H9 (cell line): ENCODE data around the gene DCUN1D4. TPM values are rescaled to one million over a fixed set of nuclear protein-coding genes. Genes with fewer than 3 reads are reported as not detected.

Source experiments
- DNase-seq: peaks from one replicate; pipeline ENCODE4 v3.0.0-alpha.2; 2017
- H2AFZ ChIP-seq: one replicate; pipeline ENCODE4 v1.6.1; 2013; ENCODE audit warnings: mild to moderate bottlenecking, low read length, control low read depth, moderate library complexity
- H2AK5ac ChIP-seq: 2 replicates; pipeline ENCODE4 v1.6.1; 2013; ENCODE audit warnings: low read length, control low read depth, mixed read lengths; ENCODE audit not compliant: insufficient read length
- H2BK120ac ChIP-seq: one replicate; pipeline ENCODE4 v1.6.1; 2013; ENCODE audit warnings: low read depth, mild to moderate bottlenecking, low read length, control low read depth, inconsistent platforms; ENCODE audit not compliant: poor library complexity, severe bottlenecking
- H2BK12ac ChIP-seq: 2 replicates; pipeline ENCODE4 v1.6.1; 2013; ENCODE audit warnings: low read length, control low read depth, mixed read lengths, low read depth; ENCODE audit not compliant: insufficient read length
- H2BK15ac ChIP-seq: 2 replicates; pipeline ENCODE4 v1.6.1; 2013; ENCODE audit warnings: low read depth, low read length, control low read depth
- H2BK20ac ChIP-seq: one replicate; pipeline ENCODE4 v1.6.1; 2013; ENCODE audit warnings: low read depth, mild to moderate bottlenecking, low read length, control low read depth, inconsistent platforms; ENCODE audit not compliant: poor library complexity, severe bottlenecking
- H2BK5ac ChIP-seq: 2 replicates; pipeline ENCODE4 v1.6.1; 2013; ENCODE audit warnings: low read length, control low read depth, mixed read lengths; ENCODE audit not compliant: insufficient read length
- H3K14ac ChIP-seq: 2 replicates; pipeline ENCODE4 v1.6.1; 2013; ENCODE audit warnings: low read length, control low read depth; ENCODE audit not compliant: insufficient read depth
- H3K18ac ChIP-seq: 2 replicates; pipeline ENCODE4 v1.6.1; 2013; ENCODE audit warnings: low read depth, mild to moderate bottlenecking, mixed read lengths, low read length, control low read depth; ENCODE audit not compliant: insufficient read length
- H3K23ac ChIP-seq: 2 replicates; pipeline ENCODE4 v1.6.1; 2013; ENCODE audit warnings: low read length, control low read depth, mixed read lengths, low read depth; ENCODE audit not compliant: insufficient read length
- H3K23me2 ChIP-seq: 2 replicates; pipeline ENCODE4 v1.6.1; 2013; ENCODE audit warnings: low read depth, mild to moderate bottlenecking, mixed read lengths, low read length, control low read depth; ENCODE audit not compliant: insufficient read length, poor library complexity, severe bottlenecking
- H3K27ac ChIP-seq: 2 replicates; pipeline ENCODE4 v1.5.1; 2013; ENCODE audit warnings: low read length, control low read depth, mixed read lengths, low read depth; ENCODE audit not compliant: insufficient read length
- H3K27me3 ChIP-seq: 2 replicates; pipeline ENCODE4 v1.6.1; 2013; ENCODE audit warnings: low read length, control low read depth, inconsistent platforms; ENCODE audit not compliant: insufficient read depth
- H3K4ac ChIP-seq: 2 replicates; pipeline ENCODE4 v1.6.1; 2013; ENCODE audit warnings: low read depth, mild to moderate bottlenecking, control low read depth, inconsistent platforms, low read length, moderate library complexity
- H3K4me1 ChIP-seq: 2 replicates; pipeline ENCODE4 v1.6.1; 2013; ENCODE audit warnings: low read length, control low read depth, inconsistent platforms; ENCODE audit not compliant: insufficient read depth
- H3K4me2 ChIP-seq: 2 replicates; pipeline ENCODE4 v1.6.1; 2013; ENCODE audit warnings: low read length, control low read depth, mixed read lengths; ENCODE audit not compliant: insufficient read length, insufficient read depth
- H3K56ac ChIP-seq: 2 replicates; pipeline ENCODE4 v1.6.1; 2013; ENCODE audit warnings: low read depth, mild to moderate bottlenecking, mixed read lengths, low read length, control low read depth; ENCODE audit not compliant: insufficient read length
- H3K79me1 ChIP-seq: 2 replicates; pipeline ENCODE4 v1.6.1; 2013; ENCODE audit warnings: low read depth, mild to moderate bottlenecking, moderate library complexity, low read length, control low read depth, inconsistent platforms; ENCODE audit not compliant: insufficient read depth, poor library complexity, severe bottlenecking
- H3K79me2 ChIP-seq: 2 replicates; pipeline ENCODE4 v1.6.1; 2013; ENCODE audit warnings: low read length, control low read depth, inconsistent platforms; ENCODE audit not compliant: insufficient read depth
- H3K9ac ChIP-seq: 2 replicates; pipeline ENCODE4 v1.6.1; 2013; ENCODE audit warnings: low read length, control low read depth, mixed read lengths; ENCODE audit not compliant: insufficient read length; ENCODE audit errors: extremely low read depth
- H3K9me3 ChIP-seq: one replicate; pipeline ENCODE4 v1.6.1; 2013; ENCODE audit warnings: low read depth, low read length, inconsistent platforms; ENCODE audit not compliant: control insufficient read depth
- H3T11ph ChIP-seq: one replicate; pipeline ENCODE4 v1.6.1; 2013; ENCODE audit warnings: mild to moderate bottlenecking, low read length, control low read depth, inconsistent platforms
- H4K20me1 ChIP-seq: one replicate; pipeline ENCODE4 v1.6.1; 2013; ENCODE audit not compliant: control insufficient read depth, insufficient read length, insufficient read depth
- H4K5ac ChIP-seq: 2 replicates; pipeline ENCODE4 v1.6.1; 2013; ENCODE audit warnings: low read depth, mild to moderate bottlenecking, mixed read lengths, low read length, control low read depth; ENCODE audit not compliant: insufficient read length
- H4K8ac ChIP-seq: replicated peaks from 2 replicates; pipeline ENCODE4 v1.6.1; 2013; ENCODE audit warnings: low read length, control low read depth, mixed read lengths, low read depth; ENCODE audit not compliant: insufficient read length
- H4K91ac ChIP-seq: 2 replicates; pipeline ENCODE4 v1.6.1; 2013; ENCODE audit warnings: low read depth, mild to moderate bottlenecking, moderate library complexity, mixed read lengths, low read length, control low read depth; ENCODE audit not compliant: insufficient read length
- H3K27ac Mint-ChIP-seq, 3 experiments: 2 replicates in 2 of 3; 3 replicates in 1 of 3; pipeline ENCODE4 v1.8.0; 2020 to 2021; ENCODE audit warnings: mixed read lengths in 3 of 3, mild to moderate bottlenecking in 1 of 3, moderate library complexity in 1 of 3
- H3K27me3 Mint-ChIP-seq: 2 replicates; pipeline ENCODE4 v1.8.0; 2021; ENCODE audit warnings: low read depth, mild to moderate bottlenecking, moderate library complexity, mixed read lengths
- H3K36me3 Mint-ChIP-seq, 3 experiments: 2 replicates in 2 of 3; 3 replicates in 1 of 3; pipeline ENCODE4 v1.8.0; 2020 to 2021; ENCODE audit warnings: low read depth in 3 of 3, mixed read lengths in 3 of 3; ENCODE audit not compliant: insufficient read depth in 1 of 3
- H3K4me1 Mint-ChIP-seq, 2 experiments: 2 replicates each; pipeline ENCODE4 v1.8.0; 2020; ENCODE audit warnings: mixed read lengths in 2 of 2
- H3K4me3 Mint-ChIP-seq, 2 experiments: 2 replicates in 1 of 2; 3 replicates in 1 of 2; pipeline ENCODE4 v1.8.0; 2020 to 2021; ENCODE audit warnings: mild to moderate bottlenecking in 2 of 2, mixed read lengths in 2 of 2, moderate library complexity in 1 of 2
- H3K9me3 Mint-ChIP-seq, 2 experiments: 2 replicates in 1 of 2; 3 replicates in 1 of 2; pipeline ENCODE4 v1.8.0; 2020; ENCODE audit warnings: mild to moderate bottlenecking in 2 of 2, mixed read lengths in 2 of 2, moderate library complexity in 1 of 2
- CTCF ChIP-seq: fragments of 200-600 bp; sonication (generic); conservative IDR thresholded peaks from 3 replicates; pipeline ENCODE4 v1.8.0; 2021; ENCODE audit warnings: antibody characterized with exemption, mild to moderate bottlenecking
- WGBS: extraction: QIAGEN DNeasy Blood & Tissue Kit; methylation state at CpG from one replicate; pipeline ENCODE4 v1.1.7; 2013; ENCODE audit warnings: missing lambda C conversion rate, low lambda C conversion rate, mixed read lengths; ENCODE audit not compliant: insufficient read length; ENCODE audit errors: extremely low coverage; 5-methylcytosine and 5-hydroxymethylcytosine counted together
- total RNA-seq: library from RNA; stranded (reverse); gene quantifications from 2 replicates; pipeline ENCODE4 v1.2.1, GENCODE V29; 2021

The DCUN1D4 gene
- total RNA-seq, 1 experiment from 2014 or later: 46.7 TPM

GRCh38 chr4:51855270-51855669, 12.3 kb downstream of the DCUN1D4 start:
- WGBS: no CpG with 5 or more reads among the region's 2 CpGs
- no peak for DNase-seq
- peaks cover 8% of the 10 kb centered on the region for H3K4me1 ChIP-seq

More at GRCh38 chr4:51855270-51855669, 12.3 kb downstream of the DCUN1D4 start:
- Histone ChIP-seq H4K91ac (no peak overlapping the region), H2BK5ac (no peak overlapping the region), H4K5ac (no peak overlapping the region), H3K23ac (no peak overlapping the region), H2BK120ac (no peak overlapping the region), H3K27me3 (no peaks in the 10 kb centered on the region), H3K9ac (no peak overlapping the region), H3K4me2 (no peak overlapping the region), H3K79me1 (peaks cover 6% of the 10 kb centered on the region), H3K14ac (no peak overlapping the region), H2BK15ac (no peak overlapping the region), H3K27ac (no peak overlapping the region), H2BK20ac (no peak overlapping the region), H2AK5ac (no peak overlapping the region), H4K8ac (no peak overlapping the region), H2AFZ (no peak overlapping the region), H4K20me1 (no peaks in the 10 kb centered on the region), H3K79me2 (peaks cover 19% of the 10 kb centered on the region; the same call in 1 of the 2 replicates), H3K18ac (no peak overlapping the region), H3K9me3 (no peaks in the 10 kb centered on the region), H3K4ac (no peak overlapping the region), H3K23me2 (no peaks in the 10 kb centered on the region), H2BK12ac (no peak overlapping the region), H3K56ac (no peak overlapping the region), H3T11ph (no peak overlapping the region)
- H3K4me1 Mint-ChIP-seq: peaks cover 54 to 59% of the 10 kb centered on the region in 2 experiments
- H3K27ac Mint-ChIP-seq: no peak overlapping the region
- TF ChIP-seq CTCF: no peak
- no peaks in the 10 kb centered on the region for H3K9me3 Mint-ChIP-seq
- no peak overlapping the region for H3K4me3 Mint-ChIP-seq
- H3K27me3 Mint-ChIP-seq: no peaks in the 10 kb centered on the region
- no peaks in the 10 kb centered on the region; a peak in 1 of 7 replicates for H3K36me3 Mint-ChIP-seq
